HG03432 (cell line): ENCODE measurements around the gene TRPC4.

ENCODE experiments used
- ATAC-seq: cut with Tn5 transposase; IDR thresholded peaks from one replicate; pipeline ENCODE4 v1.9.1; 2021; ENCODE audit warnings: mild to moderate bottlenecking, moderate library complexity; ENCODE audit not compliant: unreplicated experiment

Gene TRPC4

GRCh38 chr13:37663724-37664123 is 205.8 kb downstream of the TRPC4 start:
- no peak for ATAC-seq

- no peak for ATAC-seq
These were observed 206.9 kb downstream of the TRPC4 start for GRCh38 chr13:37662624-37663023.

- ATAC-seq = no peak
These were observed 211.6 kb downstream of the TRPC4 start for GRCh38 chr13:37657956-37658355.

GRCh38 chr13:37657134-37657533 is 212.4 kb downstream of the TRPC4 start:
- ATAC-seq = no peak

- no peak for ATAC-seq
These were observed 213.2 kb downstream of the TRPC4 start for GRCh38 chr13:37656247-37656940.

GRCh38 chr13:37652596-37652995 is 217.0 kb downstream of the TRPC4 start:
- no peak for ATAC-seq

GRCh38 chr13:37651891-37652290 is 217.7 kb downstream of the TRPC4 start:
- no peak for ATAC-seq

- ATAC-seq = no peak
These were observed 221.0 kb downstream of the TRPC4 start for GRCh38 chr13:37648609-37649008.

GRCh38 chr13:37647031-37647650 is 222.4 kb downstream of the TRPC4 start:
- no peak for ATAC-seq

GRCh38 chr13:37646531-37646930 is 223.0 kb downstream of the TRPC4 start:
- no peak for ATAC-seq

GRCh38 chr13:37645181-37645740 is 224.3 kb downstream of the TRPC4 start:
- ATAC-seq = no peak

- ATAC-seq = no peak
These were observed 228.2 kb downstream of the TRPC4 start for GRCh38 chr13:37641391-37641790.

- no peak for ATAC-seq
These were observed 229.1 kb downstream of the TRPC4 start for GRCh38 chr13:37640499-37640898.

- ATAC-seq = no peak
These were observed 232.9 kb downstream of the TRPC4 start for GRCh38 chr13:37636701-37637100.

GRCh38 chr13:37632294-37632693 is 237.3 kb downstream of the TRPC4 start:
- no peak for ATAC-seq

GRCh38 chr13:37627428-37627827 is 242.1 kb downstream of the TRPC4 start:
- ATAC-seq = no peak

- ATAC-seq = no peak
These were observed 247.7 kb downstream of the TRPC4 start for GRCh38 chr13:37621811-37622361.

GRCh38 chr13:37618554-37618953 is 251.0 kb downstream of the TRPC4 start:
- ATAC-seq = no peak

- ATAC-seq = no peak
These were observed 252.4 kb downstream of the TRPC4 start for GRCh38 chr13:37617173-37617572.

- no peak for ATAC-seq
These were observed 253.4 kb downstream of the TRPC4 start for GRCh38 chr13:37616131-37616530.

- ATAC-seq = no peak
These were observed 254.3 kb downstream of the TRPC4 start for GRCh38 chr13:37615276-37615675.

GRCh38 chr13:37613638-37614037 is 255.9 kb downstream of the TRPC4 start:
- ATAC-seq = no peak
